OCI-M1 (cell line): ENCODE measurements around the gene PHF21A.
"Not testable (repeated sequence)": the region's sequence is repeated elsewhere in the genome, so short reads cannot be mapped to it uniquely, and the experiment has no call there.

Experiments
- DNase-seq: peaks from one replicate; lab custom pipeline; 2025; lab: John Stamatoyannopoulos, UW

The PHF21A gene

GRCh38 chr11:45921561-45922424 is 199.5 kb downstream of the PHF21A start:
- DNase-seq = no peak

GRCh38 chr11:45920531-45921477 is 200.4 kb downstream of the PHF21A start:
- no peak for DNase-seq

- DNase-seq = no peak
Measured at GRCh38 chr11:45919806-45920530, 201.3 kb downstream of the PHF21A start.

- no peak for DNase-seq
Measured at GRCh38 chr11:45918962-45919675, 202.1 kb downstream of the PHF21A start.

GRCh38 chr11:45918331-45918941 is 202.8 kb downstream of the PHF21A start:
- DNase-seq = peak; percentile 81

- peak; percentile 99 for DNase-seq
Measured at GRCh38 chr11:45917623-45918330, 203.5 kb downstream of the PHF21A start, which contains the start of gene PEX16. Gene PEX16, minus strand, starts transcription at chr11:45917877. Its CDS starts 66 bp downstream, at chr11:45917811.

- DNase-seq = no peak
Measured at GRCh38 chr11:45917286-45917622, 204.0 kb downstream of the PHF21A start.

- DNase-seq = no peak
Measured at GRCh38 chr11:45915446-45915845, 205.8 kb downstream of the PHF21A start.

- DNase-seq = no peak
Measured at GRCh38 chr11:45913942-45914635, 207.2 kb downstream of the PHF21A start.

GRCh38 chr11:45913514-45913913 is 207.7 kb downstream of the PHF21A start:
- DNase-seq = no peak

- no peak for DNase-seq
Measured at GRCh38 chr11:45910623-45911022, 210.6 kb downstream of the PHF21A start.

GRCh38 chr11:45909594-45910475 is 211.4 kb downstream of the PHF21A start:
- no peak for DNase-seq

GRCh38 chr11:45907911-45908370 is 213.3 kb downstream of the PHF21A start:
- DNase-seq = no peak

GRCh38 chr11:45906965-45907611 is 214.2 kb downstream of the PHF21A start, which contains the start of gene FREY1:
Gene FREY1, minus strand, starts transcription at chr11:45907271. Its CDS starts 26 bp downstream, at chr11:45907245.
- DNase-seq = no peak

- no peak for DNase-seq
Measured at GRCh38 chr11:45906096-45906682, 215.1 kb downstream of the PHF21A start.

GRCh38 chr11:45905576-45905975 is 215.7 kb downstream of the PHF21A start:
- DNase-seq = not testable (repeated sequence)

GRCh38 chr11:45905095-45905494 is 216.2 kb downstream of the PHF21A start:
- DNase-seq = no peak
